Progenitor cell of endocrine pancreas (in vitro differentiated cells): Measurements from ENCODE around the gene TP53. TPM values are rescaled to one million over a fixed set of nuclear protein-coding genes. Genes with fewer than 3 reads are reported as not detected.

Experiments
- DNase-seq: peaks from one replicate; pipeline ENCODE4 v3.0.0; 2021; ENCODE audit warnings: low spot score; ENCODE audit not compliant: unreplicated experiment
- H3K27ac Mint-ChIP-seq: 2 replicates; pipeline ENCODE4 v1.8.0; 2021; ENCODE audit warnings: mild to moderate bottlenecking, moderate library complexity, mixed read lengths
- H3K27me3 Mint-ChIP-seq: 2 replicates; pipeline ENCODE4 v1.8.0; 2021; ENCODE audit warnings: mixed read lengths
- H3K36me3 Mint-ChIP-seq: 2 replicates; pipeline ENCODE4 v1.8.0; 2022; ENCODE audit warnings: mixed read lengths; ENCODE audit not compliant: insufficient read depth
- H3K4me1 Mint-ChIP-seq: 2 replicates; pipeline ENCODE4 v1.8.0; 2021; ENCODE audit warnings: low read depth, mixed read lengths
- H3K4me3 Mint-ChIP-seq: 2 replicates; pipeline ENCODE4 v1.8.0; 2021; ENCODE audit warnings: low read depth, mild to moderate bottlenecking, moderate library complexity, mixed read lengths
- H3K9me3 Mint-ChIP-seq: 2 replicates; pipeline ENCODE4 v1.8.0; 2021; ENCODE audit warnings: low read depth, mixed read lengths
- total RNA-seq: library from RNA; stranded (reverse); gene quantifications from 2 replicates; pipeline ENCODE4 v1.2.1, GENCODE V29; 2021
- TF ChIP-seq, protein P1 (sequence below): fragments of 200-600 bp; sonication (generic); IDR thresholded peaks from one replicate; pipeline ENCODE4 v1.5.0; 2021; ENCODE audit warnings: antibody characterized with exemption, mild to moderate bottlenecking; ENCODE audit not compliant: unreplicated experiment

Gene TP53
- total RNA-seq, 1 donor from 2014 or later = 121 TPM

GRCh38 chr17:7702776-7703175 is 15.5 kb upstream of the TP53 start:
- peaks cover 2% of the 10 kb centered on the region for H3K36me3 Mint-ChIP-seq
- no peaks in the 10 kb centered on the region for H3K9me3 Mint-ChIP-seq
- no peak overlapping the region for H3K4me3 Mint-ChIP-seq
- DNase-seq = no peak
- no peak overlapping the region for H3K27ac Mint-ChIP-seq
- TF ChIP-seq, protein P1, sequence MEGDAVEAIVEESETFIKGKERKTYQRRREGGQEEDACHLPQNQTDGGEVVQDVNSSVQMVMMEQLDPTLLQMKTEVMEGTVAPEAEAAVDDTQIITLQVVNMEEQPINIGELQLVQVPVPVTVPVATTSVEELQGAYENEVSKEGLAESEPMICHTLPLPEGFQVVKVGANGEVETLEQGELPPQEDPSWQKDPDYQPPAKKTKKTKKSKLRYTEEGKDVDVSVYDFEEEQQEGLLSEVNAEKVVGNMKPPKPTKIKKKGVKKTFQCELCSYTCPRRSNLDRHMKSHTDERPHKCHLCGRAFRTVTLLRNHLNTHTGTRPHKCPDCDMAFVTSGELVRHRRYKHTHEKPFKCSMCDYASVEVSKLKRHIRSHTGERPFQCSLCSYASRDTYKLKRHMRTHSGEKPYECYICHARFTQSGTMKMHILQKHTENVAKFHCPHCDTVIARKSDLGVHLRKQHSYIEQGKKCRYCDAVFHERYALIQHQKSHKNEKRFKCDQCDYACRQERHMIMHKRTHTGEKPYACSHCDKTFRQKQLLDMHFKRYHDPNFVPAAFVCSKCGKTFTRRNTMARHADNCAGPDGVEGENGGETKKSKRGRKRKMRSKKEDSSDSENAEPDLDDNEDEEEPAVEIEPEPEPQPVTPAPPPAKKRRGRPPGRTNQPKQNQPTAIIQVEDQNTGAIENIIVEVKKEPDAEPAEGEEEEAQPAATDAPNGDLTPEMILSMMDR = no peak
- H3K27me3 Mint-ChIP-seq = peaks cover 7% of the 10 kb centered on the region
- peaks cover 26% of the 10 kb centered on the region for H3K4me1 Mint-ChIP-seq

GRCh38 chr17:7701681-7702080 is 14.4 kb upstream of the TP53 start:
- peaks cover 25% of the 10 kb centered on the region for H3K4me1 Mint-ChIP-seq
- no peak for DNase-seq
- no peak overlapping the region for H3K27ac Mint-ChIP-seq
- H3K4me3 Mint-ChIP-seq = no peak overlapping the region
- TF ChIP-seq, protein P1 = no peak
- H3K36me3 Mint-ChIP-seq = peaks cover 2% of the 10 kb centered on the region
- no peaks in the 10 kb centered on the region for H3K9me3 Mint-ChIP-seq
- H3K27me3 Mint-ChIP-seq = peaks cover 5% of the 10 kb centered on the region

DNA sequence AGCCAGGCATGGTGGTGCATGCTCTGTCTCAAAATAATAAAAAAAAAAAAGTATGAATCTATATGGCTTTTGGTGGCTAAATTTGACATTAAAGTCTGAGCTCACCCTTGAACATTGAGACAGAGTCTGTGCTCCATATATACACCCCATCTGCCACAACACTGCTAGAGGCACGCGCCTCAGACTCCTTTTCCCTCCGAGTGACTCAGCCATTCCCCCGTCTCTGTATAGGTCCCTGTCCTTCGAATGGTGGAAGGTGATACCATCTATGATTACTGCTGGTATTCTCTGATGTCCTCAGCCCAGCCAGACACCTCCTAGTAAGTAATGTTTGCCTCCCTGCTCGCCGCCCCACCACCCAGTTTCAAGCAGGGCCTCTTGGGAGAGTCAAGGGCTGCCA is 13.2 kb upstream of the TP53 start:
- H3K4me1 Mint-ChIP-seq = peaks cover 14% of the 10 kb centered on the region
- no peak overlapping the region for H3K4me3 Mint-ChIP-seq
- TF ChIP-seq, protein P1 = no peak
- H3K9me3 Mint-ChIP-seq = no peaks in the 10 kb centered on the region
- H3K27ac Mint-ChIP-seq = no peak overlapping the region
- peaks cover 7% of the 10 kb centered on the region for H3K36me3 Mint-ChIP-seq
- no peak for DNase-seq
- H3K27me3 Mint-ChIP-seq = no peaks in the 10 kb centered on the region

- TF ChIP-seq, protein P1 = no peak
- no peak overlapping the region for H3K27ac Mint-ChIP-seq
- no peak overlapping the region for H3K4me3 Mint-ChIP-seq
- H3K36me3 Mint-ChIP-seq = peaks cover 15% of the 10 kb centered on the region
- no peak for DNase-seq
- H3K4me1 Mint-ChIP-seq = no peaks in the 10 kb centered on the region
- H3K27me3 Mint-ChIP-seq = no peaks in the 10 kb centered on the region
- no peaks in the 10 kb centered on the region for H3K9me3 Mint-ChIP-seq
Observed at GRCh38 chr17:7697828-7698588, 10.7 kb upstream of the TP53 start.

- TF ChIP-seq, protein P1 = no peak
- no peak overlapping the region for H3K4me3 Mint-ChIP-seq
- H3K27ac Mint-ChIP-seq = no peak overlapping the region
- DNase-seq = no peak
- H3K4me1 Mint-ChIP-seq = no peaks in the 10 kb centered on the region
- no peaks in the 10 kb centered on the region for H3K9me3 Mint-ChIP-seq
- H3K36me3 Mint-ChIP-seq = peaks cover 17% of the 10 kb centered on the region
- no peaks in the 10 kb centered on the region for H3K27me3 Mint-ChIP-seq
Observed at GRCh38 chr17:7695586-7695985, 8.3 kb upstream of the TP53 start.
